Measurements from ENCODE around the gene CDH1.

DNA sequence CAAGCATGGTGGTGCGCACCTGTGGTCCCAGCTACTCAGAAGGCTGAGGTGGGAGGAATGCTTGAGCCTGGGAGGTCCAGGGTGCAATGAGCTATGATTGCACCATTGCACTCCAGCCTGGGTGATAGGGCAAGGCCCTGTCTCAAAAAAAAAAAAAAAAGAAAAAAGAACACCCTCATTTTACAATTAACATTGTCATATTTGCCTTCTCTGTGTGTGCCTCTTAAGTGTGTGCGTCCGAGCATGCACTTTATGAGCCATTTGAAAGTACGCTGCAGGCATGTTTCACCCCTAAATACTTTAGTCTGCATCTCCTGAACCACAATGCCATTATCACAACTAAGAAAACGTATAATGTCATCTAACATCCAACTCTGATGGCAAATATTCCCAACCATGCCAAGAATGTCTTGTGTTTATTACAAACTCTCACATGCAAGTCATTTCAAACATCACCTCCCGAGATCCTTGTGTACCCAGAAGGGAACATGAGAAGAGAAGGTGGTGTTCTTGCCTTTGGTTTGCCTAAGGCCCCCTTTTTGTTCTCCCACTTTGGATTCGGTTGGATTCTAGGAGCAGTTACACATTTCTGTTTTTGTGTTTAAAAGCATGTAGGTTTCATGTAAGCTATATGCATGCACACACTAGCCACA lies 38.0 kb downstream of the CDH1 start:
- TF ChIP-seq EZH2 (IDR thresholded peaks at IDR 0.05; ENCODE audit: low read depth, unreplicated experiment) (no peak), POLR2AphosphoS5 (IDR thresholded peaks at IDR 0.05; ENCODE audit: low read depth) (no peak)
- TF ChIP-seq, protein P1, sequence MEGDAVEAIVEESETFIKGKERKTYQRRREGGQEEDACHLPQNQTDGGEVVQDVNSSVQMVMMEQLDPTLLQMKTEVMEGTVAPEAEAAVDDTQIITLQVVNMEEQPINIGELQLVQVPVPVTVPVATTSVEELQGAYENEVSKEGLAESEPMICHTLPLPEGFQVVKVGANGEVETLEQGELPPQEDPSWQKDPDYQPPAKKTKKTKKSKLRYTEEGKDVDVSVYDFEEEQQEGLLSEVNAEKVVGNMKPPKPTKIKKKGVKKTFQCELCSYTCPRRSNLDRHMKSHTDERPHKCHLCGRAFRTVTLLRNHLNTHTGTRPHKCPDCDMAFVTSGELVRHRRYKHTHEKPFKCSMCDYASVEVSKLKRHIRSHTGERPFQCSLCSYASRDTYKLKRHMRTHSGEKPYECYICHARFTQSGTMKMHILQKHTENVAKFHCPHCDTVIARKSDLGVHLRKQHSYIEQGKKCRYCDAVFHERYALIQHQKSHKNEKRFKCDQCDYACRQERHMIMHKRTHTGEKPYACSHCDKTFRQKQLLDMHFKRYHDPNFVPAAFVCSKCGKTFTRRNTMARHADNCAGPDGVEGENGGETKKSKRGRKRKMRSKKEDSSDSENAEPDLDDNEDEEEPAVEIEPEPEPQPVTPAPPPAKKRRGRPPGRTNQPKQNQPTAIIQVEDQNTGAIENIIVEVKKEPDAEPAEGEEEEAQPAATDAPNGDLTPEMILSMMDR (conservative IDR thresholded peaks at IDR 0.05; ENCODE audit: low read depth in 2 of 2), result no peak
- TF ChIP-seq, protein P2, sequence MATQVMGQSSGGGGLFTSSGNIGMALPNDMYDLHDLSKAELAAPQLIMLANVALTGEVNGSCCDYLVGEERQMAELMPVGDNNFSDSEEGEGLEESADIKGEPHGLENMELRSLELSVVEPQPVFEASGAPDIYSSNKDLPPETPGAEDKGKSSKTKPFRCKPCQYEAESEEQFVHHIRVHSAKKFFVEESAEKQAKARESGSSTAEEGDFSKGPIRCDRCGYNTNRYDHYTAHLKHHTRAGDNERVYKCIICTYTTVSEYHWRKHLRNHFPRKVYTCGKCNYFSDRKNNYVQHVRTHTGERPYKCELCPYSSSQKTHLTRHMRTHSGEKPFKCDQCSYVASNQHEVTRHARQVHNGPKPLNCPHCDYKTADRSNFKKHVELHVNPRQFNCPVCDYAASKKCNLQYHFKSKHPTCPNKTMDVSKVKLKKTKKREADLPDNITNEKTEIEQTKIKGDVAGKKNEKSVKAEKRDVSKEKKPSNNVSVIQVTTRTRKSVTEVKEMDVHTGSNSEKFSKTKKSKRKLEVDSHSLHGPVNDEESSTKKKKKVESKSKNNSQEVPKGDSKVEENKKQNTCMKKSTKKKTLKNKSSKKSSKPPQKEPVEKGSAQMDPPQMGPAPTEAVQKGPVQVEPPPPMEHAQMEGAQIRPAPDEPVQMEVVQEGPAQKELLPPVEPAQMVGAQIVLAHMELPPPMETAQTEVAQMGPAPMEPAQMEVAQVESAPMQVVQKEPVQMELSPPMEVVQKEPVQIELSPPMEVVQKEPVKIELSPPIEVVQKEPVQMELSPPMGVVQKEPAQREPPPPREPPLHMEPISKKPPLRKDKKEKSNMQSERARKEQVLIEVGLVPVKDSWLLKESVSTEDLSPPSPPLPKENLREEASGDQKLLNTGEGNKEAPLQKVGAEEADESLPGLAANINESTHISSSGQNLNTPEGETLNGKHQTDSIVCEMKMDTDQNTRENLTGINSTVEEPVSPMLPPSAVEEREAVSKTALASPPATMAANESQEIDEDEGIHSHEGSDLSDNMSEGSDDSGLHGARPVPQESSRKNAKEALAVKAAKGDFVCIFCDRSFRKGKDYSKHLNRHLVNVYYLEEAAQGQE (IDR thresholded peaks at IDR 0.05; ENCODE audit: unreplicated experiment), result no peak

Measured in GM23338 (cell line).